Heart left ventricle (tissue), 13 donors: ENCODE measurements around the gene MYH6.
A peak's percentile ranks its signal among the peaks of the same experiment; 100 is the strongest.

Experiments
- CTCF ChIP-seq, 12 donors: fragments of 200-600 bp; sonication (generic) in 4 of 12; IDR thresholded peaks; one replicate each; pipeline versions ENCODE4 v1.5.0 to v1.8.0; 2018 to 2022; ENCODE audit warnings: antibody characterized with exemption in 12 of 12, mild to moderate bottlenecking in 5 of 12
- POLR2A ChIP-seq, 2 donors: fragments of 450-650 bp; IDR thresholded peaks; one replicate each; pipeline ENCODE4 v1.6.1; 2017; ENCODE audit warnings: antibody characterized with exemption in 2 of 2, mild to moderate bottlenecking in 2 of 2, moderate library complexity in 2 of 2
- donor health status: ischemic (EF 13 %, LVEDD 7.1; RV severe dilation, severe dysfunction).
- donor health status: DM: no; HTN: yes; CAD: no.
- donor health status: DM: no; HTN: no; CAD: no.
- donor health status: ischemic (EF 25% LVEDD 6.9; RV normal size, moderate dysfunction).
- donor health status: ischemic (EF 25% LVEDD 5.7; RV mildly dilated, moderate dysfunction).
- donor health status: ischemic (EF 35%, LVEDD 5.7; RV mildly dilated, moderate dysfunction).
- donor health status: nonischemic (EF 11% LVEDD 7.7; RV severe dilation, severe dysfunction).
- donor health status: DM: yes; HTN: yes; CAD: no.
- donor health status: PGD.
- donor health status: ischemic (EF 29% LVEDD 5.4; RV normal size, mild dysfunction).
- donor health status: nonischemic (EF 23%, LVEDD 6.1; RV moderate dilation, normal function).

- TF ChIP-seq CTCF (IDR thresholded peaks at IDR 0.05) = no peak
- TF ChIP-seq POLR2A (IDR thresholded peaks at IDR 0.05) = peak in 1 of 2 donors; percentile 30
Observed at GRCh38 chr14:23434488-23435222, 26.6 kb upstream of the MYH6 start.
